Muscle layer of duodenum (tissue), 2 donors: ENCODE measurements around the gene CHST6.
"Not testable (repeated sequence)": the region's sequence is repeated elsewhere in the genome, so short reads cannot be mapped to it uniquely, and the experiment has no call there.

Source experiments
- H3K27ac ChIP-seq: one replicate; pipeline ENCODE4 v1.7.0; 2013; ENCODE audit warnings: mild to moderate bottlenecking, low read length
- H3K27me3 ChIP-seq: one replicate; pipeline ENCODE4 v1.7.0; 2013; ENCODE audit warnings: low read depth, mild to moderate bottlenecking, control low read depth, low read length
- H3K36me3 ChIP-seq, 2 donors: one replicate each; pipeline ENCODE4 v1.7.0; 2013; ENCODE audit warnings: low read length in 2 of 2, control low read depth in 1 of 2, mild to moderate bottlenecking in 1 of 2; ENCODE audit not compliant: insufficient read depth in 2 of 2, control insufficient read depth in 1 of 2
- H3K4me1 ChIP-seq, 2 donors: one replicate each; pipeline ENCODE4 v1.7.0; 2013; ENCODE audit warnings: low read length in 2 of 2, mild to moderate bottlenecking in 2 of 2, control low read depth in 1 of 2, moderate library complexity in 1 of 2; ENCODE audit not compliant: insufficient read depth in 2 of 2, control insufficient read depth in 1 of 2
- H3K4me3 ChIP-seq, 2 donors: one replicate each; pipeline ENCODE4 v1.7.0; 2013; ENCODE audit warnings: low read length in 2 of 2, low read depth in 1 of 2, mild to moderate bottlenecking in 1 of 2
- H3K9me3 ChIP-seq, 2 donors: one replicate each; pipeline ENCODE4 v1.7.0; 2013; ENCODE audit warnings: low read length in 2 of 2, control low read depth in 1 of 2, mild to moderate bottlenecking in 1 of 2; ENCODE audit not compliant: control insufficient read depth in 1 of 2
- donor health status: healthy.

The CHST6 gene

DNA sequence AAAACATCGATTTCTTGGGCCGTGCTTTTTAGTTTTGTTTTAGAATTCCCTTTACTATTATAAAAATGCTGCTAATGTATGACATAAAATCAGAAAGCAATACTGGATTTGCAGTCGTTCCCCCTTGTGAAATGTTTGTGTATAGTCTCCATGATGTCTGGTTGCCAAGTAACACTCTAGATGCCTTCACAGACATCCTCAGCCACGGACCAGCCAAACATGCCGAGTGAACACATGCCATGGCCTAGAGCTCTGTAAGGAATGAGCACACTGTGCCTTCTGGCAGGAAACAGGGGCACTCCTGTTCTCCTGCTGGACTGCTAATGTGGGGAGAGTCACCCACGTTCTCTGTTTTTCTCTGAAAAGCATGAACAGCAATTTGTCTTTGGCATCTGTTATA, 6.6 kb upstream of the CHST6 start:
- not testable (repeated sequence) for H3K27ac ChIP-seq, H3K4me3 ChIP-seq, H3K27me3 ChIP-seq

DNA sequence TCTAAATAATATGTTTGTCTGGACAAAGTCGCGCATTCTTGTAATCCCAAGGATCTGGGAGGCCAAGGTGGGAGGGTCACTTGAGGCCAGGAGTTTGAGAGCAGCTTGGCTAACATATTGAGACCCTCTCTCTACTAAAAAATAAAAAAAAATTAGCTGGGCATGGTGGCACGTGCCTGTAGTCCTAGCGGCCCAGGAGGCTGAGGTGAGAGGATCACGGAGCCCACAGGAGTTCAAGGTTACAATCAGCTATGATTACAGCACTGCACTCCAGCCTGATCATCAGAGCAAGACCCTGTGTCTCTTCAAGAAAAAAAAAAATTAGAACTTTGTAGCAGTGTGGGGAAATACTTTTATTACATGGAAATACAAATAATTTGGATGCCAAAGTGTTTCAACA, 6.1 kb upstream of the CHST6 start:
- H3K27ac ChIP-seq: no peak overlapping the region
- H3K9me3 ChIP-seq: no peaks in the 10 kb centered on the region
- no peak overlapping the region for H3K4me3 ChIP-seq
- no peaks in the 10 kb centered on the region for H3K36me3 ChIP-seq
- no peaks in the 10 kb centered on the region for H3K27me3 ChIP-seq
- H3K4me1 ChIP-seq: peaks cover 0 to 5% of the 10 kb centered on the region in 2 donors

More for the DNA sequence above, 6.6 kb upstream of the CHST6 start:
- H3K4me1 ChIP-seq, H3K9me3 ChIP-seq, H3K36me3 ChIP-seq: not testable (repeated sequence)

DNA sequence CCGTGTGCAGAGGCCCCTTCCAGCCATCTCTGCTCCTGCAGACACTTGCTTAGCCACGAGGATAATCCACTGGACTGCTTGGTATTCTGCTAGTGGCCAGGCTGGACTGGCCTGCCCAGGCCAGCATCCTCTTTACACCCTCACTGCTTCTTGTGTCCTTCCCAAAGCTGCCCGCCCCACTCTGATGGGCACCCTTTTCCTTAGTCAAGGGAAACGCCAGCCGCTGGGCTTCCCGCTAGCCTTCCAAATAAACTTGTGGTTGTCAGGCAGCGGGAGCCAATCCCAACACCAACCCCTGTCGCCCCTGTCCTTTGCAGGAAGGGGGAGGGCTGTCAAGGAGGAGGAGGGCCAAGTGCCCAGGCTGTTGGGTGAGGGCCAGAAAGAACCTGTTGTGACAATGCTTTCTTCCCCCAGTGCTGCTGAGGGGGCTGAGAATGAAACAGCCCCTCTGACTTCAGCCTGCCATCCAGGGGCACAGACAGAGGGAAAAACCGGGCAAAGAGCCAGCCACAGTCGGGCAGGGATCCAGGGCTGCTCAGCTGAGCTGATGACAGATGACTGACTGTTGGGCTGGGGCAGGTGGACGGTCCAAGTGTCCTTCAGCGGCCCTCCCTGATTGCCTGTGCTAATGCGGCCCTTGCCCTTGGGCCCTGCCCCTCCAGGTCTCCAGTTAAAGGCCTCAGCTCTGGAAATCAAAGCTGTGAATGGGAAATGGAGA, 3.5 kb upstream of the CHST6 start:
- not testable (repeated sequence) for H3K27me3 ChIP-seq, H3K27ac ChIP-seq, H3K4me3 ChIP-seq, H3K9me3 ChIP-seq, H3K36me3 ChIP-seq
- peaks cover 3 to 20% of the 10 kb centered on the region in 2 donors for H3K4me1 ChIP-seq

DNA sequence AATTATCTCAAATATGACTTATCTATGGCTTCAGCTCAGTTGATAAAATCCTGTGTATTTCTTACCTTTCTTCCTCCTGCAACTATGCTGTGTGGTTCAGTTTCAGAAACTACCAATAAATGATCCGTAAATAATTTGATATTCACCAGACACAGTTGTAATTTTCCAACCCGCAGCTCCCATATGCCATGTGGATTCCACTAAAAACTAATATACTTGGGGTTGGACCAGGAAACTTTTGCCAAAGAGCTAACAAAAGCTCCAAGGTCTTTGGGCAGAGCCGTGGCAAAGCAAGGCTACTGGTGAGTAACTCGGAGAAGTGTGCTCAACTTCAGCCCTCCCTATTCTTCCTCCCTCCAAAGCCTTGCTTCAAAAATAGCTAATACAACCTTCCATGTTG, 2.3 kb upstream of the CHST6 start:
- no peak overlapping the region for H3K4me3 ChIP-seq
- peaks cover 9% of the 10 kb centered on the region for H3K27me3 ChIP-seq
- H3K4me1 ChIP-seq: peaks cover 3 to 20% of the 10 kb centered on the region in 2 donors
- H3K9me3 ChIP-seq: no peaks in the 10 kb centered on the region
- H3K27ac ChIP-seq: no peak overlapping the region
- H3K36me3 ChIP-seq: no peaks in the 10 kb centered on the region

DNA sequence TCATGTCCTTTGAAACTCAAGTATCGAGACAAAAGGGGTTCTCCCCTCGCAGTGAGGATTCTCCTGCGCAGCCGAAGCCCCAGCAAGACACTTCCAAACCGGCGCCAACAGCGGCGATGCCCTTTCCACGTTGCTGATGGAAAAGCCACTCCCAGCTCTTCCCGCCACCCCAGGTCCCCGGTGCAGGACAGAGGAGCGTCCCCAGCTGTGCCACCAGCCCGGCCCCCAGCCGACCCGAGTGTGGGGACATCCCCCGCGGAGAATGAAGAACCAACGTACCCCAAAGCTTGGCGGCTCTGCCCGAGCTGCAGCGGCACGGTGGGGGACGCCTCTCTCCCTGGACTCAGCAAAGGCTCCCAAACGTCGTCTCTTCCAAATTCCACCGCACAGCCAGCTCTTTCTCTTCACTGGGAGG, 573 bp downstream of the CHST6 start:
- H3K27me3 ChIP-seq: peaks cover 9% of the 10 kb centered on the region
- H3K36me3 ChIP-seq: no peaks in the 10 kb centered on the region
- peak overlapping the region; percentile 46 to 68 for H3K4me3 ChIP-seq
- H3K27ac ChIP-seq: no peak overlapping the region
- H3K4me1 ChIP-seq: peaks cover 3 to 15% of the 10 kb centered on the region in 2 donors
- no peaks in the 10 kb centered on the region for H3K9me3 ChIP-seq

DNA sequence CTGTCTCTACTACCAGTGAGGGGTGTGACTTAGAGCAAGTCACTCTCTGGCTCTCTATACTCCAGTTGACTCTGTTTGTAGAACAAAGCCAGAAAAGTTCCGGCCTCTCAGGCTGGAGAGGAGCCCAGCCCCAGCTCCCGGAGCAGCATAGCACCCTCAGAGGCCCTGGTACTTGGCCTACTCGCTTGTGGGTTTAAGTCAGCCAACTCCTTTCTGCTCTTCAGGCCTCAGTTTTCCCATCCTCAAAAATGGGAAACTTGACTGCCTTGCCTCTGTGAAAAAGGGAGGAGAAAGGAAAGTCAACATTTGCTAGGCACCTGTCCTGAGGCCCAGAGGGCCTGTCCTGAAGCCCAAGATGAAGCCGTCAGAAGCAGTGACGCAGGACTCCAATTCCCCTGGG, 1.1 kb downstream of the CHST6 start:
- Histone ChIP-seq H3K36me3 (no peaks in the 10 kb centered on the region), H3K27ac (no peak overlapping the region), H3K4me1 (peaks cover 3 to 15% of the 10 kb centered on the region in 2 donors), H3K4me3 (peak overlapping the region; percentile 46 to 68), H3K9me3 (no peaks in the 10 kb centered on the region), H3K27me3 (peaks cover 9% of the 10 kb centered on the region)

DNA sequence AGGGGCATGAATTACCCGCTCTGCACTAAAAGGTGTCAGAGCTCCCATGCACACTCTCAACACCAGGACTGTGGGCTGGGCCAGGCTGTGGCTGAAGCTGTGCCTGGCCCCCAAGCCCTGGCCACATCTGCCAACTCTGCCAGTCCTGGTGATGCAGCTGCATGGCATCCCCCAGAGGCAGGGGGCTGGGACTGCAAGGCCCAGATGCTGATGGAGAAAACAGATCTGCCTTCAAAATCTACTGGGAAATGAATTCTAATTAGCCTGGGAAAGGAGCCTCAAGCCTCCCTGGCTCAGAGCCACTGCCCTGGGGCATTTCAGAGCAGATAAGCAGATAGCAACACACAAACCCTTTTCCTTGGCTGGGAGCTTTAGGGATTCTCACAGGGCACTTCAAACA, 3.4 kb downstream of the CHST6 start:
- H3K9me3 ChIP-seq: no peaks in the 10 kb centered on the region
- H3K36me3 ChIP-seq: no peaks in the 10 kb centered on the region
- peaks cover 3 to 15% of the 10 kb centered on the region in 2 donors for H3K4me1 ChIP-seq
- no peak overlapping the region for H3K27ac ChIP-seq
- H3K4me3 ChIP-seq: no peak overlapping the region
- peaks cover 9% of the 10 kb centered on the region for H3K27me3 ChIP-seq

DNA sequence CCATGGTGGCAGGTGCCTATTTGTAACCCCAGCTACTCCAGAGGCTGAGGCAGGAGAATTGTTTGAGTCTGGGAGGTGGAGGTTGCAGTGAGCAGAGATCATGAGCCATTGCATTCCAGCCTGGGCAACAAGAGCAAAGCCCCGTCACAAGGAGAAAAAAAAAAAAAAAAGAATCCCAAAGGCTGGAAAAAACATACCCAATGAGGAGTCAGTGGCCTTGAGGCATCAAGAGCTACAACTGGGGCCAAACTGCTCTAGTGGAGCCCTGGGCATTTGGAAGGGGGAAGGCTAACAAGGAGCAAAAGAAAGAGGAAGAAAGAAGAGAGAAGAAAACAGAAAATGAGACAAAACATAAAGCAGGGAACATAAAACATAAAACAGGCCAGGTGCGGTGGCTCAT, 6.9 kb downstream of the CHST6 start:
- H3K4me3 ChIP-seq: no peak overlapping the region
- no peaks in the 10 kb centered on the region for H3K9me3 ChIP-seq

DNA sequence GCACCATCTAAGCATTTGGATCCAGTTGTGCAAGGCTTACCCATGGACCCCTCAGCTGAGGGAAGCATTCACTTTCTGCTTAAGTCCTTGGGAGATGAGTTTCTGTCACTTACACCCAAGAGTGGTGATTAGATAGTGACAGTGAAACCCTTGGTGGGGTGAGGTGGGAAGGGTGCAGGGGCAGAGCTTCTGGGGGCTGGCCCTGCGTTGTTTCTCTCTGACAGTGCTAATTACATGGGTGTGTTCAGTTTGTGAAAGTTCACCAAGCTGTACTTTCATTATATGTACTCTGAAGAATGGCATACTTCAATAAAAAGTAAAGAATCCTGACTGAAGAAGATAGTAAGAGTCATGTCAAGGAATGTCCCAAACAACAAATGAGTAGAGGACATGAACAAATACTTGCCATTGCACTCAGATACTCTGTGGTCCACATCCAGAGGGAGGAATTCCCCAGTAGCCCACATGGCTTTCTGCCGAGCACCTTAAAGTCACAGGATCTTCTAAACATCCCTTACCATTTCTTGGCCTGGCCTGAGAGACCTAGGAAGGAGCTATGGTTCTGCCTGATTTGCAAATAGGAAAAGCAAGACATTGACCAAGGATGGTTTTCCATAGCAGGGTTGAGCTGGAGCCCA, 8.4 kb downstream of the CHST6 start:
- Histone ChIP-seq H3K36me3 (no peaks in the 10 kb centered on the region), H3K27ac (no peak overlapping the region), H3K4me1 (no peaks in the 10 kb centered on the region), H3K27me3 (no peaks in the 10 kb centered on the region), H3K4me3 (no peak overlapping the region), H3K9me3 (no peaks in the 10 kb centered on the region)

More for the DNA sequence above, 6.9 kb downstream of the CHST6 start:
- Histone ChIP-seq H3K36me3 (no peaks in the 10 kb centered on the region), H3K4me1 (no peaks in the 10 kb centered on the region), H3K27me3 (no peaks in the 10 kb centered on the region), H3K27ac (no peak overlapping the region)

DNA sequence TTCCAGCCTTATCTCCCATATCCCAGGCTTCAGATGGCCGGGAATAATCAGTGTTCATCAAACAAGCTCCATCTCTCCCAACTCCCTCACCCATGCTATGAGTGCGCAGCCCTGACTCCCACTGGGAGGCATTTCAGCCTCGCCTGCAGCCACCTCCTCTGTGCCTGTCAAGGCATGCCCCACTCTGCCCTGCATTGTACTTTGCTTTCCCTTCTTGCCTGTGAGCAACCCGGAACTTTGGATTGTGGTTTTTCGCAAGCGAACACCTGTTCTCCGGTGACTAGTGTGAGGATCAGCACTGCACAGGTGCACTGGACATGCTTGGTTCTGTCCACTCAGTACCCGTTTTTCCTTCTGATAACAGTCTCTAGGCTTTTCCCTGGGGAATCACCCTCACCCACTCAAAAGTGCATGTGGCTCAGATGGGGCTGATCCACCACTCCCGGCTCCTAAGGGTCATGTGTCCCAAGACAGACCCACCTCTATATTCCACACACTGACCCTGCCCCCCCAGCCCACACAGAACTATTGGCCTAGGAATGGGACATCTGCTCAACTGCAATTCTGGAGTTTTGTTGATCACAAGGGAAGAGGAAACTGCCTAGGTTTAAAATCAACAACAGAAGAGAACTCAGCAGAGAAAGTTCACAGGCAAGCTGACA, 9.1 kb downstream of the CHST6 start:
- Histone ChIP-seq H3K4me1 (no peaks in the 10 kb centered on the region), H3K36me3 (no peaks in the 10 kb centered on the region), H3K27ac (no peak overlapping the region), H3K9me3 (no peaks in the 10 kb centered on the region), H3K27me3 (no peaks in the 10 kb centered on the region), H3K4me3 (no peak overlapping the region)

DNA sequence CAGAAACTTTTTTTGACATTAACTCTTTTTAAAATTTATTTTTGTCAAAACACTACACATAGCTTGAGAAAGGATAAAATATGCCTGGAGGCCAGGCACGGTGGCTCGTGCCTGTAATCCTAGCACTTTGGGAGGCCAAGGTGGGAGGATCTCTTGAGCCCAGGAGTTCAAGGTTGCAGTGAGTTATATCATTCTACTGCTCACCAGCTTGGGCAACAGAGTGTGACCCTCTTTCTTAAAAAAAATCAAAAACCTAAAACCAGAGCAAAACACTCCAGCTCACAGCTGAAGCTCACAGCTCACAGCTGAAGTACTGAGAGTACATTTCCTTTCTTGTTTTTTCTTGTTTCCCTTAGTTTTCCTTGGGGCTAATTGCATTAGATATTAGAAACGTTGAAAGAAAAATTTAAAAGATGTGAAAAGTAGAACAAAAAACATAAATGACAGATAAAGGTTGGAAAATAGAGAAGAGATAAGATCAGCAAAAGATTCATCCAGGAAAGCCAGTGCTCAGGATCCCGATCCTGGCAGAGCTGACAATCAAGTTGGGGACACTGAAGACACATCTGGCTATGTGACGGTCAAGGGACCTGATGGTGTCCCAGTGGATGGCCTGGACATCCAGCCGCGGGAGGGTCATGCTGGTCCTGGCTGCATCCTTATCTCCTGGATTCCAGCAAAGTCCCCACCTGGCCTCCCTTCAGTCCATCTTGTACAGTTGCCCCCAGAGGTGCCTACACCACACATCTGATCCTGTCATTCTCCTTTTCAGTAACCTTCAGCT, 9.8 kb downstream of the CHST6 start:
- Histone ChIP-seq H3K27ac (no peak overlapping the region), H3K36me3 (no peaks in the 10 kb centered on the region), H3K4me1 (no peaks in the 10 kb centered on the region), H3K4me3 (no peak overlapping the region), H3K27me3 (no peaks in the 10 kb centered on the region), H3K9me3 (no peaks in the 10 kb centered on the region)
